DOHH2 (cell line): Measurements from ENCODE around the gene COPZ2.
"Not testable (repeated sequence)": the region's sequence is repeated elsewhere in the genome, so short reads cannot be mapped to it uniquely, and the experiment has no call there.

Experiments used
- H3F3A ChIP-seq: fragments of 200-600 bp; sonication (generic), shearing (Covaris generic); 2 replicates; pipeline ENCODE4 v1.6.0; 2016; ENCODE audit warnings: antibody characterized with exemption, mild to moderate bottlenecking; ENCODE audit not compliant: control insufficient read depth, insufficient read depth
- H3K27ac ChIP-seq: fragments of 200-600 bp; sonication (generic); 2 replicates; pipeline ENCODE4 v1.5.1; 2014; ENCODE audit warnings: low read depth, mild to moderate bottlenecking, low read length, moderate library complexity
- H3K27me3 ChIP-seq: fragments of 200-600 bp; sonication (generic); 2 replicates; pipeline ENCODE4 v1.6.1; 2014; ENCODE audit warnings: mild to moderate bottlenecking, low read length, mixed read lengths; ENCODE audit not compliant: control insufficient read depth
- H3K36me3 ChIP-seq: fragments of 200-600 bp; sonication (generic); 2 replicates; pipeline ENCODE4 v1.6.1; 2014; ENCODE audit warnings: mild to moderate bottlenecking, low read length, moderate library complexity, mixed read lengths; ENCODE audit not compliant: control insufficient read depth
- H3K4me1 ChIP-seq: fragments of 200-600 bp; sonication (generic); 2 replicates; pipeline ENCODE4 v1.6.1; 2014; ENCODE audit warnings: mild to moderate bottlenecking, low read length, mixed read lengths; ENCODE audit not compliant: control insufficient read depth
- H3K4me2 ChIP-seq: fragments of 200-600 bp; sonication (generic); 2 replicates; pipeline ENCODE4 v1.6.0; 2014; ENCODE audit warnings: mild to moderate bottlenecking, low read length, moderate library complexity
- H3K4me3 ChIP-seq: fragments of 200-600 bp; sonication (generic); 2 replicates; pipeline ENCODE4 v1.5.1; 2014; ENCODE audit warnings: mild to moderate bottlenecking, low read length, mixed read lengths
- H3K79me2 ChIP-seq: fragments of 200-600 bp; sonication (generic); 2 replicates; pipeline ENCODE4 v1.6.1; 2014; ENCODE audit warnings: mild to moderate bottlenecking, low read length, mixed read lengths; ENCODE audit not compliant: control insufficient read depth
- H3K9me2 ChIP-seq: fragments of 200-600 bp; sonication (generic); replicated peaks from 2 replicates; pipeline ENCODE4 v1.6.1; 2014; ENCODE audit warnings: mild to moderate bottlenecking, low read length, mixed read lengths; ENCODE audit not compliant: control insufficient read depth
- H3K9me3 ChIP-seq: fragments of 200-600 bp; sonication (generic); 2 replicates; pipeline ENCODE4 v1.6.1; 2014; ENCODE audit warnings: antibody characterized with exemption, low read length, mixed read lengths; ENCODE audit not compliant: control insufficient read depth, insufficient read depth
- H4K20me1 ChIP-seq: fragments of 200-600 bp; sonication (generic); 2 replicates; pipeline ENCODE4 v1.6.0; 2014; ENCODE audit warnings: low read depth, mild to moderate bottlenecking, antibody characterized with exemption, low read length, moderate library complexity; ENCODE audit not compliant: control insufficient read depth, insufficient read depth
- EZH2phosphoT487 ChIP-seq: fragments of 200-600 bp; sonication (generic); IDR thresholded peaks from 2 replicates; pipeline ENCODE4 v1.6.1; 2017; ENCODE audit warnings: borderline replicate concordance, mild to moderate bottlenecking, antibody characterized with exemption, low read length, moderate library complexity, mixed read lengths
- TF ChIP-seq, protein P1 (sequence below): fragments of 200-600 bp; sonication (generic); IDR thresholded peaks from one replicate; pipeline ENCODE4 v1.5.1; 2014; ENCODE audit warnings: antibody characterized with exemption, mild to moderate bottlenecking, low read depth, low read length; ENCODE audit not compliant: poor library complexity, severe bottlenecking

COPZ2 gene, protein sequence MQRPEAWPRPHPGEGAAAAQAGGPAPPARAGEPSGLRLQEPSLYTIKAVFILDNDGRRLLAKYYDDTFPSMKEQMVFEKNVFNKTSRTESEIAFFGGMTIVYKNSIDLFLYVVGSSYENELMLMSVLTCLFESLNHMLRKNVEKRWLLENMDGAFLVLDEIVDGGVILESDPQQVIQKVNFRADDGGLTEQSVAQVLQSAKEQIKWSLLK

DNA sequence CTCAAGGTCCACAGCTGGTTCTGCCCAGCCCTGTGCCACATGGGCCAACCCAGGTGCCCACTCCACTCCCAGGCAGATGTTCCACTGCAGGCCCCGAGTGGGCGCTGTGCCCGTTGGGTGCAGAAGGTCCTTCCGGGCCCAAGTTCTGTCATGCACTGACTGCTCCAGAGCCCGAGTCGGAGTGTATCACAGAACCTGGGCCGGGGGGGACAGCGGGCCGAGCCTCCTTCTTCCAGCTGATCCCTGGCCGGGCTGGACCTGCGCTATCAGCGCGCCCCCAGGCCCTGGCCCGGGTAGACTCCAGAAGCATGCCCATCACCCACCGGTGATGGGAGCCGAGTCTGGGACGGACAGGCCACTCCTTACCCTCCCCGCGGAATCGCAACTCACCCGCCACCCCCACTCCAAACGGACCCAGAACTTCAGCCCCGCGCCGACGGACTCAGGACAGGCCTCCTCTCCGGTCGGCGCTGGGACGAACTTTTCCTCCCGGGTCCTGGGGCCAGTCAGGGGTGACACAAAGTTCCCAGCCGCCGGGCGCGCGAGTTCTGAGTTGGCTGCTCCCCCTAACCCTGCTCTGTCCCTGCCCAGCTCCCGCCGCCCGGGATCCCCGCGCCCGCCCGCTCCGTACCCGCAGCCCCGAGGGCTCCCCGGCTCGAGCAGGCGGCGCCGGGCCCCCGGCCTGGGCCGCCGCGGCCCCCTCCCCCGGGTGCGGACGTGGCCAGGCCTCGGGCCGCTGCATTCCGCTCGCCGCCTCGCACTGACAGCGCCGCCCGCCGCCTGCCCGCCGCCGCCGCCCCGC is at the start of gene COPZ2:
TSS of gene COPZ2 (minus strand) at position 762 of the 802 bp plus-strand sequence. CDS start at position 742, 20 bp downstream.
- peaks cover 7% of the 10 kb centered on the region; the same call in 1 of the 2 replicates for H3F3A ChIP-seq
- no peak for TF ChIP-seq EZH2phosphoT487
- TF ChIP-seq, protein P1, sequence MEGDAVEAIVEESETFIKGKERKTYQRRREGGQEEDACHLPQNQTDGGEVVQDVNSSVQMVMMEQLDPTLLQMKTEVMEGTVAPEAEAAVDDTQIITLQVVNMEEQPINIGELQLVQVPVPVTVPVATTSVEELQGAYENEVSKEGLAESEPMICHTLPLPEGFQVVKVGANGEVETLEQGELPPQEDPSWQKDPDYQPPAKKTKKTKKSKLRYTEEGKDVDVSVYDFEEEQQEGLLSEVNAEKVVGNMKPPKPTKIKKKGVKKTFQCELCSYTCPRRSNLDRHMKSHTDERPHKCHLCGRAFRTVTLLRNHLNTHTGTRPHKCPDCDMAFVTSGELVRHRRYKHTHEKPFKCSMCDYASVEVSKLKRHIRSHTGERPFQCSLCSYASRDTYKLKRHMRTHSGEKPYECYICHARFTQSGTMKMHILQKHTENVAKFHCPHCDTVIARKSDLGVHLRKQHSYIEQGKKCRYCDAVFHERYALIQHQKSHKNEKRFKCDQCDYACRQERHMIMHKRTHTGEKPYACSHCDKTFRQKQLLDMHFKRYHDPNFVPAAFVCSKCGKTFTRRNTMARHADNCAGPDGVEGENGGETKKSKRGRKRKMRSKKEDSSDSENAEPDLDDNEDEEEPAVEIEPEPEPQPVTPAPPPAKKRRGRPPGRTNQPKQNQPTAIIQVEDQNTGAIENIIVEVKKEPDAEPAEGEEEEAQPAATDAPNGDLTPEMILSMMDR: peak; percentile 84
- H3K4me1 ChIP-seq: peaks cover 18% of the 10 kb centered on the region
- H3K27me3 ChIP-seq: peaks cover 32% of the 10 kb centered on the region
- no peaks in the 10 kb centered on the region for H3K36me3 ChIP-seq
- peak within 1 kb of the TSS; percentile 81 for H3K4me3 ChIP-seq
- no peaks in the 10 kb centered on the region for H3K9me3 ChIP-seq
- H3K79me2 ChIP-seq: no peaks in the 10 kb centered on the region
- no peaks in the 10 kb centered on the region for H3K9me2 ChIP-seq
- no peaks in the 10 kb centered on the region for H4K20me1 ChIP-seq
- no peak within 1 kb of the TSS for H3K27ac ChIP-seq
- peak within 1 kb of the TSS; percentile 97 for H3K4me2 ChIP-seq

DNA sequence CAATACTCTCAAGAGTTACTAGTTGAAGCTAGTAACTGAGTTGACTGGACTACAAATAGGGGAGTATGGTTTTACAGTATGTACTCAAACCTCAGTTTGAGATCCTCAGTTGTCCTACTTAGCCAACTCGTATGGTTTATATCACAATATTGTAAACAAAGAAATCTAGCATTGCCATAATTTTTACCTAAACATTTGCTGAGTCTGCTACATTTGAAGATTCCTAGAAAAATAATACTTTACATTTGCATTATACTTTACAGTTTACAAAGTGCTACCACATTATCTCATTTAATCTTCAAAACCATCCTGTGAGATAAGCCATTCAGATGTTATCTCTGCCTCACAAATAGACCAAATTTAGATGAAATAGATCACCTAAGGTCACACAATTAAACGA is 47.3 kb upstream of the COPZ2 start:
- Histone ChIP-seq H3K27me3 (no peaks in the 10 kb centered on the region), H3K79me2 (peaks cover 68% of the 10 kb centered on the region), H3K4me1 (no peaks in the 10 kb centered on the region), H3K4me2 (no peak overlapping the region), H4K20me1 (no peaks in the 10 kb centered on the region), H3K9me3 (no peaks in the 10 kb centered on the region), H3K4me3 (no peak overlapping the region), H3K27ac (no peak overlapping the region), H3F3A (no peaks in the 10 kb centered on the region), H3K9me2 (no peaks in the 10 kb centered on the region), H3K36me3 (no peaks in the 10 kb centered on the region)
- TF ChIP-seq EZH2phosphoT487: no peak
- TF ChIP-seq, protein P1: no peak

DNA sequence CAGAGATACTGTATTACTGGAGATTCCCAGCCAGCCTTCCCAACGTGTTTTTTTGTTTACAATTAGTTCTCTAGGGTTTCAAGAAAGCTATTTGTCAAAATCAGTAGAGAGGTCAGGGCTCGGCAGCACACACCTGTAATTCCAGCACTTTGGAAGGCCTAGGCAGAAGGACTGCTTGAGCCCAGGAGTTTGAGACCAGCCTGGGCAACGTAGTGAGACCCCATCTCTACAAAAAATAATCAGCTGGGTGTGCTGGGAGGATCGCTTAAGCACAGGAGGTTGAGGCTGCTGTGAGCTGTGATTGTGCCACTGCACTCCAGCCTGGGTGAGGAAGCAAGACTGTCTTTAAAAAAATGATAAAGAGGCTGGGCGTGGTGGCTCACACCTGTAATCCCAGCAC is 44.3 kb upstream of the COPZ2 start:
- no peaks in the 10 kb centered on the region for H3K9me2 ChIP-seq
- H4K20me1 ChIP-seq: no peaks in the 10 kb centered on the region
- no peak overlapping the region for H3K4me2 ChIP-seq
- H3K9me3 ChIP-seq: no peaks in the 10 kb centered on the region
- peaks cover 66% of the 10 kb centered on the region for H3K79me2 ChIP-seq
- no peaks in the 10 kb centered on the region for H3K4me1 ChIP-seq
- no peak overlapping the region for H3K27ac ChIP-seq
- no peaks in the 10 kb centered on the region for H3F3A ChIP-seq
- no peak overlapping the region for H3K4me3 ChIP-seq
- H3K36me3 ChIP-seq: no peaks in the 10 kb centered on the region
- TF ChIP-seq EZH2phosphoT487: no peak
- TF ChIP-seq, protein P1: no peak
- H3K27me3 ChIP-seq: no peaks in the 10 kb centered on the region

DNA sequence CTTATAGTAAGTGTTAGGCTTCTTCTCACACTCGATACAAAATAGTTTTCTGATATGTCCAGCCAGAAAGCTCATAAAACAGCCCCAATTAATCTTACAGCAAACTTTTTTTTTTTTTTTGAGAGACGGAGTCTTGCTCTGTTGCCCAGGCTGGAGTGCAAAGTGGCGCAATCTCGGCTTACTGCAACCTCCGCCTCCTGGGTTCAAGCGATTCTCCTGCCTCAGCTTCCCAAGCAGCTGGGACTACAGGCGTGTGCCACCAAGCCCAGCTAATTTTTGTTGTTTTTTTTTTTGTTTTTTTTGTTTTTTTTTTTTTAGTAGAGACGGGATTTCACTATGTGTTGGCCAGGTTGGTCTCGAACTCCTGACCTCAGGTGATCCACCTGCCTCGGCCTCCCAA is 39.6 kb upstream of the COPZ2 start:
- not testable (repeated sequence) for H3K9me2 ChIP-seq, H3F3A ChIP-seq

More for the DNA sequence above, 39.6 kb upstream of the COPZ2 start:
- H4K20me1 ChIP-seq, H3K27ac ChIP-seq, H3K4me2 ChIP-seq, H3K9me3 ChIP-seq, H3K27me3 ChIP-seq, H3K4me1 ChIP-seq, H3K4me3 ChIP-seq: not testable (repeated sequence)
- Histone ChIP-seq H3K79me2 (peaks cover 33% of the 10 kb centered on the region), H3K36me3 (peaks cover 34% of the 10 kb centered on the region)
